Calu3 (cell line): ENCODE measurements around the gene SETX. TPM values are rescaled to one million over a fixed set of nuclear protein-coding genes. Genes with fewer than 3 reads are reported as not detected.

Experiments used
- BruUV-seq: library from RNA; stranded (reverse); fragments of 400-500 nt; replicated peaks from 2 replicates; lab custom pipeline; 2021; lab: Mats Ljungman, UMichigan
- CTCF ChIA-PET: fragments of 300-600 bp; sonication (Branson Sonifier 250); formaldehyde crosslinking; loops from one replicate; lab custom pipeline; 2022; ENCODE audit warnings: antibody characterized with exemption; lab: Charles Lee
- DNase-seq: peaks from one replicate; pipeline ENCODE4 v3.0.0; 2022
- H3K27ac Mint-ChIP-seq: one replicate; pipeline ENCODE4 v1.8.0; 2022; ENCODE audit warnings: mixed read lengths; ENCODE audit not compliant: unreplicated experiment
- H3K27me3 Mint-ChIP-seq: one replicate; pipeline ENCODE4 v1.8.0; 2022; ENCODE audit warnings: mixed read lengths; ENCODE audit not compliant: unreplicated experiment
- H3K36me3 Mint-ChIP-seq: one replicate; pipeline ENCODE4 v1.8.0; 2022; ENCODE audit warnings: mild to moderate bottlenecking, moderate library complexity, mixed read lengths; ENCODE audit not compliant: insufficient read depth, unreplicated experiment
- H3K4me1 Mint-ChIP-seq: one replicate; pipeline ENCODE4 v1.8.0; 2022; ENCODE audit warnings: mild to moderate bottlenecking, low read depth, mixed read lengths; ENCODE audit not compliant: unreplicated experiment
- H3K4me3 Mint-ChIP-seq: one replicate; pipeline ENCODE4 v1.8.0; 2022; ENCODE audit warnings: mild to moderate bottlenecking, low read depth, moderate library complexity, mixed read lengths; ENCODE audit not compliant: unreplicated experiment
- H3K9me3 Mint-ChIP-seq: one replicate; pipeline ENCODE4 v1.8.0; 2022; ENCODE audit warnings: low read depth, mixed read lengths; ENCODE audit not compliant: unreplicated experiment
- CTCF ChIP-seq: fragments of 200-600 bp; IDR thresholded peaks from one replicate; pipeline ENCODE4 v1.8.0; 2022; ENCODE audit warnings: antibody characterized with exemption; ENCODE audit not compliant: unreplicated experiment
- intact Hi-C: fragments of 100-400 bp; cut with micrococcal nuclease; formaldehyde crosslinking; loops from one replicate; pipeline ENCODE4 v1.10.0; 2022; ENCODE audit not compliant: unreplicated experiment
- total RNA-seq: library from RNA; stranded (reverse); gene quantifications from 2 replicates; pipeline ENCODE4 v1.2.3, GENCODE V29; 2022

Gene SETX
- total RNA-seq, 1 experiment from 2014 or later = 24.2 TPM

GRCh38 chr9:132328580-132328979 lies 26.2 kb downstream of the SETX start:
- peaks cover 55% of the 10 kb centered on the region for H3K36me3 Mint-ChIP-seq
- no peak overlapping the region for H3K4me3 Mint-ChIP-seq
- BruUV-seq = no TSS peak
- no peak for DNase-seq
- no peak for TF ChIP-seq CTCF
- H3K9me3 Mint-ChIP-seq = no peaks in the 10 kb centered on the region
- no peaks in the 10 kb centered on the region for H3K27me3 Mint-ChIP-seq
- CTCF ChIA-PET = no interaction called here
- intact Hi-C loops = no loop called here
- peaks cover 8% of the 10 kb centered on the region for H3K4me1 Mint-ChIP-seq
- no peak overlapping the region for H3K27ac Mint-ChIP-seq

GRCh38 chr9:132327537-132327936 lies 27.2 kb downstream of the SETX start:
- no TSS peak for BruUV-seq
- no peaks in the 10 kb centered on the region for H3K27me3 Mint-ChIP-seq
- no peaks in the 10 kb centered on the region for H3K9me3 Mint-ChIP-seq
- no peak overlapping the region for H3K27ac Mint-ChIP-seq
- peaks cover 57% of the 10 kb centered on the region for H3K36me3 Mint-ChIP-seq
- CTCF ChIA-PET = no interaction called here
- no peak for DNase-seq
- H3K4me1 Mint-ChIP-seq = peaks cover 17% of the 10 kb centered on the region
- H3K4me3 Mint-ChIP-seq = no peak overlapping the region
- TF ChIP-seq CTCF = no peak
- intact Hi-C loops = no loop called here

- Mint-ChIP-seq H3K4me3 (no peak overlapping the region), H3K27ac (no peak overlapping the region), H3K9me3 (no peaks in the 10 kb centered on the region), H3K4me1 (peaks cover 26% of the 10 kb centered on the region), H3K36me3 (peaks cover 50% of the 10 kb centered on the region), H3K27me3 (no peaks in the 10 kb centered on the region)
- CTCF ChIA-PET = no interaction called here
- DNase-seq = no peak
- intact Hi-C loops = no loop called here
- TF ChIP-seq CTCF = no peak
- BruUV-seq = no TSS peak
Measured at GRCh38 chr9:132324425-132324824, 30.4 kb downstream of the SETX start.

GRCh38 chr9:132319421-132320110 lies 35.2 kb downstream of the SETX start:
- H3K4me1 Mint-ChIP-seq = peaks cover 31% of the 10 kb centered on the region
- intact Hi-C loops = no loop called here
- no peaks in the 10 kb centered on the region for H3K27me3 Mint-ChIP-seq
- DNase-seq = no peak
- H3K36me3 Mint-ChIP-seq = peaks cover 32% of the 10 kb centered on the region
- no peak for TF ChIP-seq CTCF
- no peak overlapping the region for H3K27ac Mint-ChIP-seq
- no peak overlapping the region for H3K4me3 Mint-ChIP-seq
- CTCF ChIA-PET = interaction anchor here (0.6 kb wide), 2 partner anchors 684 to 1506 kb away, joined by 3 to 7 read pairs; no protein-coding TSS in a partner anchor
- BruUV-seq = no TSS peak
- H3K9me3 Mint-ChIP-seq = no peaks in the 10 kb centered on the region
